Stimulated activated CD8-positive, alpha-beta memory T cell treated with anti-CD3 and anti-CD28 coated beads, Interleukin-7, amount 100 ng/mL, for 1 hour (primary cell): Measurements from ENCODE around the gene CDK15.

ENCODE experiments used
- DNase-seq, 2 donors: peaks; one replicate each; pipeline ENCODE4 v3.0.0-alpha.2; 2020; ENCODE audit warnings: low read depth in 2 of 2

The CDK15 gene

DNA sequence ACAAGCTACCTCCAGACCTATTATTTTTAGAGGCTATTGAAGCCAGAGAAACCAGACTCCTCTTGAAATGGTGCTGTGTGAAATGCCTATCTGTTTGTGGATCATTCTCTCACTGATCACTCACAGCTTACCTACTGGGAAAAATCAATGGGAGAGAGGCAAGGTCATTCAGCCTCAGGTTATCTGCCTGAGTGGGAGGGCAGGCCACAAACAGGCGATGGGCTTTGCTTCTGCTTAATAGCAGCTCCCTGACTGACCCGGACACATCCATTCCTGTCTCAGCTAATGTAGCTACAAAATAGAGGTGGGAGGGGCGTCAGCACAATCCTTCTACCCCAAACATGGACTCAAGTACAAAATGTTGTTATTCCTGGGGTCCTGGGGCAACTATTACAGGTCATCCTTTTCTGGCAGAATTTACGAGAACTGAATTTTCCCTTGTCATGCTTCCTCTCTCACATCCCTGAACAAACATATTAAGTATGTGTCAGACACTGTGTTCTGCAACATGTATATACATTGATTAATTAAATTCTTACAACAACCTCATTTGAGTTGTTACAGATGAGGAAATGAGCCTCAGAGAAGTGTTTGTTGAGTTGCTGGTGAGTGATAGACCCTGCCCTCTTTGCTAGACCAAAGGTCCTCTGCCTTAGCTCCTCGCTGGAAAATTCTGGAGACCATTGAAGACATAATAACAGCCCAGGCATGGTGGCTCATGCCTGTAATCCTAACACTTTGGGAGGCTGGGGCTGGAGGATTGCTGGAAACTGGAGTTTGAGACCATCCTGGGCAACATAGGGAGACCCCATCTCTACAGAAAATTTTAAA lies 60.5 kb downstream of the CDK15 start:
- DNase-seq: no peak

DNA sequence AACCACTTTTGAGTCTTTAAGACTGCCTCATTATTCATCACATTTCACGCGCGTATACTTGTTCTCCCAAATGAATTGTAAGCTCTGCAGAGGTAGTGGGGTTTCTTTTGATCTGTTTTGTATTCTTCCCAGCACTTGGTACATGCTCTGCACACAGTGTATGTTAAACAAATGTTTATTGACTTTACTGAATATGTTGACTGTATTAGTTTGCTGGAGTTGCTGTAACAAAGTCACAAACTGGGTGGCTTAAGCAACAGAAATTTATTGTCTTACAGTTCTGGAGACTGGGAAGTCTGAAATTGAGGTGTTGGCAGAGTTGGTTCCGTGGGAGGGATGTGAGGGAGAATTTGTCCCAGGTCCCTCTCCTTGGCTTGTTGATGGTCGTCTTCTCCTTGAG lies 65.1 kb downstream of the CDK15 start:
- DNase-seq: no peak

DNA sequence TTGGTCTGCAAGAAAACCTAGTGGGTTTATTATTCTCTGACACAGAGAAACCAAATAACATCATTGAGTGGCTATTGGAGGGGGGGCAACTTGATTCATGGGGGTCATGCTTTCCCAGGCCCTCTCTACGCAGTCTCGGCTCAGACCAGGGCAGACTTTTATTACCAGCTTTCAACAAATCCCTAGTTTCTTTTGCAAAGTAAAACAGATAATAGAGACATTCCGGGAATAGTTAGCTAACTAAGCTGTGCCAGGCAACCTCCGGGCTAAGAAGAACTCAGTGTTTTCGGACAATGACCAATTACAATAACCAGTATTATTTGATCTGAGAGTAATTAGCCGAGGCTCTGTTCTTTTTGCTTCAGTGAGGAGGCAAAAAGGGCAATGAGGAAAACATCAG lies 66.3 kb downstream of the CDK15 start:
- no peak for DNase-seq

DNA sequence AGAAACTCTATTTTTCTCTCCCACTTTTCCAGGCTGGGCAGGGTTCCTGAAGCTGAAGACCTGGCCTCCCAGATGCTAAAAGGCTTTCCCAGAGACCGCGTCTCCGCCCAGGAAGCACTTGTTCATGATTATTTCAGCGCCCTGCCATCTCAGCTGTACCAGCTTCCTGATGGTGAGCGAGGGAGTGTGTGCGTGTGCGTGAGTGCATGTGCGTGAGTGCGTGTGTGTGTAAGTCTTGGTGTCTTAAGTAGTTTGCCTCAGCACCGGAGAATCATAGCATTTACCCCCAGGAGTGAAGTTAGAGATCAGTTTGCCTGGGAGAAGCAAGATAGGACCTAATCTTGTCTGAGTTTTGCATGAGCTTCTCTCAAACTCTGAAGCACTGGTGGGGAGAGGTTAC lies 73.7 kb downstream of the CDK15 start:
- DNase-seq: no peak

DNA sequence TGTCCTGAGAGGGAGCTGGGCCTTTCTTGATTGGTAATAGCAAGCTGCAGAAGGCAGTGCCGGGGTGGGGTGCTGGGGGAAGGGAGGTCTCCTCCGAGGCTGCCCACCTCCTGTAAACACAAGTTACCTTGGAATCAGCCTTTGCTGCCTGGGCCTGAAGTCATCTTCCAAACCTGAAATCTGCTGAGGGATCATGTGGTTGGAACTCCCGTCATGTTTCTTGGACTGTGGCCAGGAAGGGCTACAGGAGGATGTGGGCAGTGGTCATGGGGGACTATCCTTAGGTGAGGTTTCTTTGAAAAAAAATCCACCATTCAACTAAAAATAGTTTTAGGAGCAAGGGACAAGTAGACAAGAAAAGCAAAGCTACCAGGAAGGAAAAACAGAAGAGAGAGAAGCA lies 74.2 kb downstream of the CDK15 start:
- DNase-seq: no peak

DNA sequence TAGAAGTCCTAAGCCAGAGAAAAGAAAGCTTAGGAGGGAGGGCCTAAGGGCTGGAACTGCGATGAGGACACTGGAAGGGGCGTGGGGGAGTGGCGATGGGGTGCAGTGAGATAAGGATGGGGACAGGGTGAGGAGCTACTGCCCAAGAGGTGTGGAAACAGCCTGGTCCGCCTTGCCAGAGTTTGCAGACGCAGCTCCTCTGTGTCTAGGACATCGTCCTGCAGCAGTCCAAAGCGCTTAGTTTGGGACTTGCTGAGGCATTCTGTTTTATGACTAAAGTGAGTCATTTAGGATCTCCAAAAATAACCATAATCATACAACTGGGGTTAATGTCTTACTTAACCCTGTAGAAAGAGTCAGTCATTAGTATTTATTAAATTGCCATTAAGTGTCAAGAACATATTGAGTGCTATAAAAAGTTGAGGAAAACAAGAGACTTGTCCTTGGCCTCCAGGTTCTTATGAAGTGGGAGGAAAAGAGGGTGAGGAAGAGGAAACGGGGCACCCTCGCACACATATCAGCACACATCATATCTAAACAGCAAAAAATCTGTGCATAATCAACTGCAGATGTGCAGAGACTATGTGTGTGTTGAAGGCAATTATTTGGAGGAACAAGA lies 74.8 kb downstream of the CDK15 start:
- DNase-seq: no peak

DNA sequence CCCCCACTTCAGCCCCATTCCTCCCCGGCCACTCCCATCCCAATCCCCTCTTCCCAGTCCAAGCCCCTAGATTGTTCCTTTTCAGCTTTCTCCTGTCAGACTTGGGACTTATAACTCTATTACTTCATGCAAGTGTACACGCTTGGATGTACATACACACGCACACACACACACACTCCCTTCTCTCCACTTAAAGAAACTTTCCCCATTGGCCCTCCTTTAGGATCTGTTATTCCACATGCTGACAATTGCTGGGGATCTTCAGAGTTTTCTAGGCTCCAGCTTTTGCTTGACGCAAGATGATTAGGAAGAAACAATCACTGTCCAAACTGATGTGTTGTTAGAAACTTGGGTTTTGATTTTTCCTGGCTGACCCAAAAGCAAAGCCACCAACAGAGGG lies 75.4 kb downstream of the CDK15 start:
- DNase-seq: no peak

DNA sequence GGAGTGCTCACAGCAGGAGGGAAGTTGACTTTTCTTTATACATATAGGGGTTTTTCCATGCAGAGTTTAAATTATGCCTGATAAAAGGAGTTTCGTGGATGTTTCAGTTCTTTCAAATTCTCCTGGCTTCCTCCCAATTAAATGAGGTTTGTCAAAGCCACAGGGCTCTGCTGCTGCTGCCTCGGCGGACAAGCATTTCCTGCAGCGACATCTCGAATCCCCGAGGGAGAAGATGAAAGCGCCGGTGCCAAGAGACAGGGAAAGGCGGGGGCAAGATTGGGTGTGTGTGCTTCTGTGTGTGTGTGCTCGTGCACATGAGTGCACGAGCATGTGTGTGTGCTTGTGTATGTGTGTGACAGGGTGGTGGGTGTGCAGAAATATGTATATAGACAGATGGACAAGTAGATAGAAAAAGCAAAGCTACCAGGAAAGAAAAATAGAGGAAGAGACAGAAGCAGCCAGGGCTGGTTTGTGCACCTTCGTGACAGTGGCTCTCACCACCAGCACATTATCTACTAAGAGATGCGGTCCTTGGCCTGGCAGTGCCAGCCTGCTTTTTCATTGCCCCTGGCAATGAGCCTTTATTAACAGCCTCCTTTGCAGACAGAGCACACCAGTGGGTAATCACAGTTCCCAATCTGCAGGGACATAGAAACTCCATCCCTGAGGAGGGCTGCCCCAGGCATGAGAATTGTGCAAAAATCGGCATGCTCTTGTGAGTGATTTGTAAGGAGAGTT lies 76.2 kb downstream of the CDK15 start:
- DNase-seq: no peak

DNA sequence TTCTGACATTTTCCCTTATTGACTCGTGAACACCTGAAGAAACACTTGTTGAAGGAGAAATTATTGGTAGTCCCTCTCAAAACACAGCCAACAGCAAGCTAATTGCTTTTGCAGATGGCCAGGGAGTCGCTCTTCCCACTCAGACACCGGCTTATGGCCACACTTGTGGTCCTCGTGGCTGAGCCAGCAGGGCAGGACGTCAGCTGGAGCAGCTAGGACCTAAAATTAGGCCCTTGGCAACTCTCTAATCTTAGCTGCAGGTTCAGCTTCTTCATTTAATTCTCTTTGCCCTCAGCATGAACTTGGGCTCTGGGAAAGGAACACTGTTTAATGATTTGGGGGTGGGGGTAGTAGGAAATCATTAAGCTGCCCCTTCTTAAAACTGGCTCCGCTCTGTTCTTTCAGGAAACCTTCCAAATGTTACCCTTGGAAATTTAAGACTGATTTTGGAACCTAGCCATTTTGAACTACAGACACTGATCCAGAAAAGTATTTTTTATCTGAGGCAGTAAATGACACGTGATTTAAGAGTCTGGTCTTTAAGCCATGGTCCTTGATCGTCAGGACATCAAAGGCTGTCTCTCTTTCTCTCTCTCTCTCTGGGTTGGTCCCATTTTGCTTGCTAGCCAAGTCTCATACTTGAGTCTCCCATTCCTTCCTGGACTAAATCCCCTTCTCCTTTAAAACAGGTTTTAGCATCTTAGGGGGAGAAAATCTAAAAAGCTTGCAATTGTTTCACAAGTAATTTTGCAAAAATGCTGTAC lies 77.5 kb downstream of the CDK15 start:
- no peak for DNase-seq

DNA sequence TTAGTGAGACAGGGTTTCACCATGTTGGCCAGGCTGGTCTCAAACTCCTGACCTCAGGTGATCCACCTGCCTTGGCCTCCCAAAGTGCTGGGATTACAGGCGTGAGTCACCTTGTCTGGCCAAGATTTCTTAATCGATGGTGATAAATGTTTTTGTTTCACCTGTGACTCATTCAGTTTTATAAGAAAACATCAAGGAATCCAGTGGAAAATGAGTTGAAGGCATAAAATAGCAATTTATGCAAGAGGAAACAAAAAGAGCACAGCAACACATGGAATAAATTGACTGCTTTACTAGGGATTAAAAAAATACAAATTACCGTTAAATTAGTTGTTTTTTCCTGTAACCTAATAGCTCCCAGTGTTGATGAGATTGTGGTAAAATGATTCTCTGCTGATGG lies 80.2 kb downstream of the CDK15 start:
- no peak for DNase-seq

DNA sequence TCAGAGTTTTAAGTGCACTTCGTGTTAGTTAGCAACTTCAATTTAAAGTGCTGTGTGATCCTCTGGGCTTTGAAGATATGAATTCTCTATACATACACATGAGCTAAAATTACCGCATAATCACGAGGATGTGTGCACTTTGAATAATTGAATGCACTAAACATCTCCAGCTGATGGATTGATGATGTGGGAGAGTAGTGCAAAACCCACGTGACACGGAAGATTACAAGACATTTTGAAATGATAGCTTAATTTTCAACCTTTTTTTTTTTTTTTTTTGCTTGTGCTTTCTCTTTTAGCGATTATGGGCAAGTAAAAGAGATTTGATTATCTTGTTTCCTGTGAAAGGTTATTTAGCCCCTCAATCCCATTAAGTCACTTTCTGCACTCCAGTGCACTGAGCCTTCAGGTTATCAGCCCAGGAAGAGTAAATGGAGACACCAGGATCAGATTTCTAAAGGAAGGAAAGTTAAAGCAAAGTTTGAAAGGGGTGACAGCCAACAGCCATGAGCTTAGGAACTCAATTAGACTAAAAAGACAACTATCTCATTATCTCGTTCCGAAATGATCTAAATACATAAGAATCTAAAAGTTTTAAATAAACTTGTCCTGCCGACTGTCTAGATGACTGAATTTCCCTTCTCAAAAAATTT lies 81.6 kb downstream of the CDK15 start:
- no peak for DNase-seq

DNA sequence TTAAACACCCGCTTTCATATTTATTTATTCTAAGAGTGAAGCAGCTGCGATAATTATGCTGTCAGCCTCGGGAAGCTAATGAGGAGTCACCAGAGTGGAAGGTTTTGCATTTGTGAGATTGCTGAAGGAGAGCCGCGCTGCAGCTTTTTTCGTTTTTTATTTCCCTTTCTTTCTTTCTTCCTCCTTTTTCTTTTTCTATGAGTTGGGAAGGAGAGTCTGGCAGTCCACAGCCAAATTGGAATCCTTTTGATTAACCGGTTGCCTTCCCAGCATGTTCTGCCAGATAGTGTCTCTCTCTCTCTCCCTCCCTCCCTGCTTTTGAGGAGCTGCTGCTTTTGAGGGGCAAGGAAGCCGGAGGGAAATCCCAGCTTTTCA lies 82.1 kb downstream of the CDK15 start:
- DNase-seq: no peak

DNA sequence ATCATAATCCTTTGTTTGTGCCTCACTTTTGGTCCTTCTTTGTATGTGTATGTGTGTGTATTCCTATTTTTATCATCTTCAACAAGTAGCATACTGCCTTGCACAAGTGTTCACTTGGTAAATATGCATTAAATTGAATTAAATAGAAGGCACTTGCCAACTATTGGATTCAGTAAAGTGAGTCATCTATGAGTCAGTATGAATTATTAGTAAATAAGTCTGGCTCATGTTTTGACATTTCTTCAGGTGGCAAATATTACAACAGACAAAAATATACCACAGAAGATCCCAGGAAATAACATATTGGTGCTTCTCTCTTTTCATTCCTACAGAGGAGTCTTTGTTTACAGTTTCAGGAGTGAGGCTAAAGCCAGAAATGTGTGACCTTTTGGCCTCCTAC lies 84.1 kb downstream of the CDK15 start:
- no peak for DNase-seq

DNA sequence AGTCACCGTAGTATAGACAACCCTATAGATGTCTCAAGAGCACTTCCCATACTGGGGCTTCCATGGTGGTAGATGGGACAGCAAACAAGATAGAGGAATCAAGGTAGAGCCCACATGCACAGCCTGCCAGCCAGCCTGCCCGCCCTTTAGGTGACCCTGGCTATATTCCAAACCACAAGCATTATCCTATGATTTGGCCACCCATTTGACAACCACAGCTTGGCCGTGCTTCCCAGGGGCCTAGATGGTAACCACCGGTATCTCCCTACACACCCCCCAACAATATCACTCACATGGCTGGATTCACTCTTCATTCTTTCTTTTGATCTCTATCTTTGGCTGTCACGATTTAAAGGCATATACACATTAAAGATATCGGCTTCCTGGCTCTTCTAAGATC lies 85.3 kb downstream of the CDK15 start:
- DNase-seq: no peak

DNA sequence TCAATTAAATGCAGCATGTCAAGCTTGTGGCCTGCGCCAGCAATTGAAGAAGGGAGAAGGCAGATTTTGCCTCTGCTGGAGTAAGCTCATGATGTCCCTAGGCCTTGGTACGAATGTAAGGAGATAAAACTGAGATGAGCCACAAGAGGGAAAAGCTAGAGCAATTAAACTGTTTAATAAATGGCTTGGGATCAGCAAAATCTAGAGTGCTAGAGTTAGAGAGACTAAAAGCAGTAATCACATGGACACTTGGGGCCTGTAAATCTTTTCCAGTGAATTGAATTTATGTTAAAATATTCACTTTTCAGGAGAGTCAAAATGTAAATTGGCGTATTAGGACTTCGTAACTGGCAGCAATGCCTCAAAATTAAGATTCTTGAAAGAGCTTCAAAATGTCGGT lies 86.2 kb downstream of the CDK15 start:
- no peak for DNase-seq

DNA sequence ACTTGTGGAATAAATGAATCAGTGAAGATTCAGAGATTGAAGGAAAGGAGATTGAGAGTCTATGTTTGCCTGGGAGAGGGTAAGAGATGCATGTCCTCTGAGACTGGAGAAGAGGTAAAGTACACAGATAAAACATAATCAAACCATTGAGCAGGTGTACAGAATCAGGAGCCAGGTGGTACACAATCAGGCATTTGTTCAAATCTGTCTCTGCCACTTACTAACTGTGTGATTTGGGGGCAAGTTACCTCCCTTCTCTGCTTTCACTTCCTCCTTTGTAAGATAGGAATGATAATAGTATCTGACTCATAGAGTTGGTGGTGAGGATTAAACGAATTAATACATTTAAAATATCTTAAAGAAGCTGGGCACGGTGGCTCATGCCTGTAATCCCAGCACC lies 94.0 kb downstream of the CDK15 start:
- no peak for DNase-seq

DNA sequence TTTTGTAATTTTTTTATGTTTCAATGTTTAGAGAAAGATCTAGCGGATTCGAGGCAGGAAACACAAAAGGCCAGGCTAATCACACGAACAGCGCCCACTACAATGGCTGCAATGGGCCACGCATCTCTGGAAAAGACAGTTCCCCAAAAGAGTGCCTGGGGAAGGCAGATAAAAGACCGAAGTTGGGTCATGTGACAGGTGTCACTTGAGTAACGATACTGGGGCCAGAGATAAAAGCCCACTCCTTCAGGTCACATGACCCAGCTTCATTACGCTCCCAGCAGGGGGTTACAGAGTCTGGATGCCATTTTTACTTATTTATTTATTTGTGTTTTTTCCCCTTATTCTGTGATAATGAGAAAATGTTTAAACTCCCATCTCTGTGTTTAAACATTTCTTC lies 95.4 kb downstream of the CDK15 start:
- no peak for DNase-seq

DNA sequence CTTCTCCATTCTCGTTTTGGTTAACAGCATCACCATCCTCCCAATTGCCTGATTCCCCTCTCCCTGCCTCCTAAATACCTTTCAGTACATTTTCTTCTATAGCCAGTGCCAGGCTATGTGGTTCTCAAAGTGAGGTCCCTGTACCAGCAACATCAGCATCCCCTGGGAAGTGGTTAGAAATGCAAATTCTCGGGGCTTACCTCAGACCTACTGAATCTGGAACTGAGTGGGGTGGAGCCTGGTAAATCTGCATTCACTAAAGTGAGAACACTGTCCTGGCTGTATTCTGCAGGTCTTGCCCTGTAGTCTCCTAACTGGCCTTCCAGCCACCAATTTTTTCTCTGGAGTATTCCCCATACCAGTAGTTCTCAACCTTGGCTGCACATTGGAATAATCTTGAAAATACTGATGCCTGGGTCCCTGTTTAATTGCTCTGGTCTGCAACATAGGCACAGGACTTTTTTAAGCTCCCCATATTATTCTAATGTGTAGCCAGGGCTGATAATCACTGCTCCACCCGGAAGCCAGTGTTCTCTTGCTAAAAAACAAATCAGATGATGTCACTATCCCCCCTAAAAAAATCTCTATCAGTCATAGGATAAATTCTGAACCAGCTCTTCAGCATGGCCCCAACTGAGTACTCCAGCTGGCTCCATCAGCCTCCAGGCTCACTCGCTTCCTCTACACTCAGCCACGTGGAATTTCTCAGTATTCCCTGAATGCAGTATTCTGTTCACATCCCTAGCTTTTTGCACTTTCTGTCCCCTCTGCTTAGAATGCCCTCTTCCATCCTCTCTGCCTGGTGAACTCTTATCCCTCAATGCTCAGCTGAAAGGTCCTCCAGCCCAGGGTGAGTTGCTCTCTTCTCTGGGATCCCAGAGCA lies 98.4 kb downstream of the CDK15 start:
- no peak for DNase-seq

DNA sequence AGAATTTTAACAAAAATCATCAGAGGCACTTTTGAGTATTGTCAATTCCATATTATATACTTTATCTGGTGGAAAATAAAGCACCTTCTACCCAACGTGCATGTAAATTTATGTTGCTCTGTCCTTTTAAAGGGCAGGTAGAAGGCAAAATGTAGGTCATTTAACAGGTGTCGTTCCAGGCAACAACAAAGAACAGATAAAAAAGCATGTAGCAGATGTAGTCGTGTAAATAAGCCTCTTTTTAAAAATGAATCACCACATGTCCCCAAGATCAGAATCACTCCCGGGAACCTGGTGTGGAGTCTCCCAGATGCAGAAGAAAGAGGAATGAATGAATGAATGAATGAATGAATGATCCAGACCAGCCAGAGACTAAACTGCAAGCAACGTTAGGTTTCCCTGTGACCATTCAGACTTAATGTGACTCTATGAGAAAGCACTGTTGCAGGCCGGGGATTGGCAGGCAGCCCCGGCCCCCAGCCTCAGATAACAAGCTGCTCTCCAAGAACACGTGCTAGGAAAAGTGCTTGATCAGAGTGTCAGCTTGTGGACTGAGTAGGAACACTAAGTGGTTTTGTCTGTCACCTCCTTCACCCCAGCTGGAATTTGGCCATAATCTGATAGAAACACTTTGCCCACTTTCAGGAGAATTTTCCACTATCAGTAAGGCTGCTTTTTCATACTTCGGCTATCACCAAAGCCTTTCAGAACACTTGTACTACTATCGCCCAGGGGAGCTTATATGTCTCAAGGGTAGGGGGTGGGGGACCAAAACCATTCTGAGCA lies 100.6 kb downstream of the CDK15 start:
- DNase-seq: no peak

DNA sequence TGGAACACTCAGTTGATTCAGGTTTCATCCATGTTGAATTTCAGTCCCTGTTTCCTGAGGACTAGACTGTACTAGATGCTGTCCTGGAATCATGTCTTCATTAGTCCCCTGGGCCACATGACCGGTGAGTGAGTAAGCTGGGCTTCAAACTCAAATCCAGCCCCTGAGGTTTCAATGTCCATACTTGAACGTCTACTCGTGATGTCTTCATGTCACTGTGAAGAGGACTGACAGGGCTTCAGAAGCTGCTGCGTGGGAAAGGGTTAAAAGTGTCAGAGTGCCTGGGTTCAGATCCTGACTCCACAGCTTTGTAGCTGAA lies 101.2 kb downstream of the CDK15 start:
- DNase-seq: no peak
